HEK293T (cell line): ENCODE measurements around the gene LCN12.

ENCODE experiments used
- ARNT ChIP-seq: fragments of 450-650 bp; IDR thresholded peaks from 2 replicates; pipeline ENCODE4 v1.6.1; 2017; ENCODE audit warnings: mild to moderate bottlenecking
- BHLHE40 ChIP-seq: fragments of 450-650 bp; IDR thresholded peaks from 2 replicates; pipeline ENCODE4 v1.6.1; 2016; ENCODE audit warnings: mild to moderate bottlenecking, moderate library complexity, borderline replicate concordance
- ELF4 ChIP-seq: fragments of 450-650 bp; IDR thresholded peaks from 2 replicates; pipeline ENCODE4 v1.6.1; 2017; ENCODE audit warnings: antibody characterized with exemption
- FOXA1 ChIP-seq: fragments of 450-650 bp; IDR thresholded peaks from 2 replicates; pipeline ENCODE4 v1.6.1; 2016; ENCODE audit warnings: mild to moderate bottlenecking
- FOXK2 ChIP-seq: fragments of 450-650 bp; IDR thresholded peaks from 2 replicates; pipeline ENCODE4 v1.6.1; 2016; ENCODE audit warnings: mild to moderate bottlenecking
- FOXM1 ChIP-seq: fragments of 450-650 bp; IDR thresholded peaks from 2 replicates; pipeline ENCODE4 v1.6.1; 2017; ENCODE audit warnings: mild to moderate bottlenecking, borderline replicate concordance
- L3MBTL2 ChIP-seq: fragments of 450-650 bp; conservative IDR thresholded peaks from 2 replicates; pipeline ENCODE4 v1.6.1; 2016; ENCODE audit warnings: mild to moderate bottlenecking
- LEF1 ChIP-seq: fragments of 450-650 bp; IDR thresholded peaks from 2 replicates; pipeline ENCODE4 v1.6.1; 2017; ENCODE audit warnings: mild to moderate bottlenecking, borderline replicate concordance
- PKNOX1 ChIP-seq: fragments of 450-650 bp; IDR thresholded peaks from 2 replicates; pipeline ENCODE4 v1.6.1; 2016
- SP1 ChIP-seq: fragments of 450-650 bp; IDR thresholded peaks from 2 replicates; pipeline ENCODE4 v1.6.1; 2017
- SUZ12 ChIP-seq: fragments of 450-650 bp; IDR thresholded peaks from 2 replicates; pipeline ENCODE4 v1.6.1; 2016; ENCODE audit warnings: mild to moderate bottlenecking
- TARDBP ChIP-seq: fragments of 450-650 bp; IDR thresholded peaks from 2 replicates; pipeline ENCODE4 v1.6.1; 2016
- ZNF384 ChIP-seq: fragments of 450-650 bp; IDR thresholded peaks from 2 replicates; pipeline ENCODE4 v1.6.1; 2016

GRCh38 chr9:136906266-136906665 is 45.8 kb upstream of the LCN12 start:
- TF ChIP-seq PKNOX1 (no peak), ELF4 (no peak), FOXA1 (no peak), BHLHE40 (no peak), FOXM1 (no peak), SP1 (no peak), TARDBP (no peak), SUZ12 (no peak), LEF1 (no peak), L3MBTL2 (no peak), ARNT (no peak), ZNF384 (no peak), FOXK2 (no peak)
